ENCODE measurements around the gene GPSM1.

- TF ChIP-seq, protein P1, sequence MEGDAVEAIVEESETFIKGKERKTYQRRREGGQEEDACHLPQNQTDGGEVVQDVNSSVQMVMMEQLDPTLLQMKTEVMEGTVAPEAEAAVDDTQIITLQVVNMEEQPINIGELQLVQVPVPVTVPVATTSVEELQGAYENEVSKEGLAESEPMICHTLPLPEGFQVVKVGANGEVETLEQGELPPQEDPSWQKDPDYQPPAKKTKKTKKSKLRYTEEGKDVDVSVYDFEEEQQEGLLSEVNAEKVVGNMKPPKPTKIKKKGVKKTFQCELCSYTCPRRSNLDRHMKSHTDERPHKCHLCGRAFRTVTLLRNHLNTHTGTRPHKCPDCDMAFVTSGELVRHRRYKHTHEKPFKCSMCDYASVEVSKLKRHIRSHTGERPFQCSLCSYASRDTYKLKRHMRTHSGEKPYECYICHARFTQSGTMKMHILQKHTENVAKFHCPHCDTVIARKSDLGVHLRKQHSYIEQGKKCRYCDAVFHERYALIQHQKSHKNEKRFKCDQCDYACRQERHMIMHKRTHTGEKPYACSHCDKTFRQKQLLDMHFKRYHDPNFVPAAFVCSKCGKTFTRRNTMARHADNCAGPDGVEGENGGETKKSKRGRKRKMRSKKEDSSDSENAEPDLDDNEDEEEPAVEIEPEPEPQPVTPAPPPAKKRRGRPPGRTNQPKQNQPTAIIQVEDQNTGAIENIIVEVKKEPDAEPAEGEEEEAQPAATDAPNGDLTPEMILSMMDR (conservative IDR thresholded peaks at IDR 0.05), result no peak
- TF ChIP-seq ZFX (IDR thresholded peaks at IDR 0.05), result no peak
These were observed 42.7 kb downstream of the GPSM1 start for GRCh38 chr9:136370037-136370436.

Measured in C4-2B (cell line).